Left ventricle myocardium inferior (tissue), 1 donor: ENCODE data around the gene CLCN4. TPM values are rescaled to one million over a fixed set of nuclear protein-coding genes. Genes with fewer than 3 reads are reported as not detected.

Experiments
- DNase-seq: peaks from one replicate; pipeline ENCODE4 v3.0.0-alpha.2; 2020
- H3K27ac ChIP-seq: fragments of 200-600 bp; replicated peaks from 2 replicates; pipeline ENCODE4 v1.8.0; 2021
- H3K27me3 ChIP-seq: fragments of 200-600 bp; 2 replicates; pipeline ENCODE4 v1.8.0; 2021; ENCODE audit warnings: low read depth
- H3K36me3 ChIP-seq: fragments of 200-600 bp; 2 replicates; pipeline ENCODE4 v1.8.0; 2021
- H3K4me1 ChIP-seq: fragments of 200-600 bp; 2 replicates; pipeline ENCODE4 v1.8.0; 2021
- H3K4me3 ChIP-seq: fragments of 200-600 bp; 2 replicates; pipeline ENCODE4 v1.8.0; 2021; ENCODE audit warnings: mild to moderate bottlenecking, moderate library complexity
- H3K9me3 ChIP-seq: fragments of 200-600 bp; replicated peaks from 2 replicates; pipeline ENCODE4 v1.8.0; 2021
- intact Hi-C: fragments of 100-400 bp; cut with micrococcal nuclease; formaldehyde crosslinking; loops from one replicate; pipeline ENCODE4 v1.11.0; 2022
- total RNA-seq: library from RNA; stranded (reverse); fragmentation: NEBNext Ultra II Directional; extraction: Animal tissue kit (Norgen Biotek cat#: 25700); gene quantifications from one replicate; pipeline ENCODE4 v1.2.1, GENCODE V29; 2021
- TF ChIP-seq, protein P1 (sequence below): fragments of 200-600 bp; IDR thresholded peaks from 2 replicates; pipeline ENCODE4 v1.8.0; 2021; ENCODE audit warnings: antibody characterized with exemption, mild to moderate bottlenecking, borderline replicate concordance
- donor health status: DM: no; HTN: yes; CAD: no; lungs with severe emphysema.

CLCN4 gene
- total RNA-seq, 1 donor from 2014 or later = 36.1 TPM

DNA sequence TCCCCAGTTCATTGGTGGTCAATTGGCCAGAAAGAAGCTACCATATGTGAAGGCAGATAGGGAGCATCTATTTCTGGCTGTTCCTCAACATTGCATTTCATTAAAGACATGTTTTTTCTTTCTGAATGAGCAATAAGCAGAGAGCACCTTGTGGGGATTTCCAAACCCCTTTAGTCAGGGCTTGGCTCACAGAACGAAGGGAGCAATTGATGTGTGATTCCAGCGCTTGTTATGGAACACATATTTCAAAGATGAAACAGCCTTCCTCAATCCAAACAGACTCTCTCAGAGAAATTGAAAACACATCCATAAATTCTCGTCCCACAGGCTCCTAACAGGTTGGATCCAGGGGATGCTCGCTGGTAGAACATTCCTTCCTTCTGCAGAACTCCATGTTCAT is 84.1 kb downstream of the CLCN4 start:
- intact Hi-C loops = no loop called here
- Histone ChIP-seq H3K9me3 (no peaks in the 10 kb centered on the region), H3K27me3 (no peaks in the 10 kb centered on the region), H3K36me3 (no peaks in the 10 kb centered on the region), H3K27ac (no peak overlapping the region), H3K4me1 (no peaks in the 10 kb centered on the region), H3K4me3 (no peak overlapping the region)
- DNase-seq = no peak
- TF ChIP-seq, protein P1, sequence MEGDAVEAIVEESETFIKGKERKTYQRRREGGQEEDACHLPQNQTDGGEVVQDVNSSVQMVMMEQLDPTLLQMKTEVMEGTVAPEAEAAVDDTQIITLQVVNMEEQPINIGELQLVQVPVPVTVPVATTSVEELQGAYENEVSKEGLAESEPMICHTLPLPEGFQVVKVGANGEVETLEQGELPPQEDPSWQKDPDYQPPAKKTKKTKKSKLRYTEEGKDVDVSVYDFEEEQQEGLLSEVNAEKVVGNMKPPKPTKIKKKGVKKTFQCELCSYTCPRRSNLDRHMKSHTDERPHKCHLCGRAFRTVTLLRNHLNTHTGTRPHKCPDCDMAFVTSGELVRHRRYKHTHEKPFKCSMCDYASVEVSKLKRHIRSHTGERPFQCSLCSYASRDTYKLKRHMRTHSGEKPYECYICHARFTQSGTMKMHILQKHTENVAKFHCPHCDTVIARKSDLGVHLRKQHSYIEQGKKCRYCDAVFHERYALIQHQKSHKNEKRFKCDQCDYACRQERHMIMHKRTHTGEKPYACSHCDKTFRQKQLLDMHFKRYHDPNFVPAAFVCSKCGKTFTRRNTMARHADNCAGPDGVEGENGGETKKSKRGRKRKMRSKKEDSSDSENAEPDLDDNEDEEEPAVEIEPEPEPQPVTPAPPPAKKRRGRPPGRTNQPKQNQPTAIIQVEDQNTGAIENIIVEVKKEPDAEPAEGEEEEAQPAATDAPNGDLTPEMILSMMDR = no peak

DNA sequence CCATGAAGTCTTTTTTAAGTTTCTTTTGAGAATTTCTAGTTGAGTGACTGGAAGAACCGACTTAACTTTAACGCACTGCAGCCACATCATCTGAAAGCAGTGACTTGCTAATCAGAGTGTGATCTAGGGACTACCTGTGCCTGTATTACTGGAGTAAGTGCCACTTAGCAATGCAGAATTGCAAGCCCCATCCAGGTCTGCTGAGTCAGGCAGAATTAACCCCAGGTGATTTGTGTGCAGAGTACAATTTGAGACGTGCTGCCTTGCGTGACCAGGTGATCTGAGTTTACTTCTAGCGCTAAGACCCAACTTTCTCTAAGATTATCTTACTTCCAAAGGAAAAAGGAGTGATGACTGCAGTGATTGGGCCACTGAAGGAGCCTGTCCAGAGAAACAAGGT is 85.3 kb downstream of the CLCN4 start:
- no peak overlapping the region for H3K4me3 ChIP-seq
- no peaks in the 10 kb centered on the region for H3K9me3 ChIP-seq
- no peaks in the 10 kb centered on the region for H3K36me3 ChIP-seq
- TF ChIP-seq, protein P1 = no peak
- H3K4me1 ChIP-seq = peaks cover 6% of the 10 kb centered on the region
- intact Hi-C loops = no loop called here
- H3K27ac ChIP-seq = no peak overlapping the region
- no peaks in the 10 kb centered on the region for H3K27me3 ChIP-seq
- no peak for DNase-seq

DNA sequence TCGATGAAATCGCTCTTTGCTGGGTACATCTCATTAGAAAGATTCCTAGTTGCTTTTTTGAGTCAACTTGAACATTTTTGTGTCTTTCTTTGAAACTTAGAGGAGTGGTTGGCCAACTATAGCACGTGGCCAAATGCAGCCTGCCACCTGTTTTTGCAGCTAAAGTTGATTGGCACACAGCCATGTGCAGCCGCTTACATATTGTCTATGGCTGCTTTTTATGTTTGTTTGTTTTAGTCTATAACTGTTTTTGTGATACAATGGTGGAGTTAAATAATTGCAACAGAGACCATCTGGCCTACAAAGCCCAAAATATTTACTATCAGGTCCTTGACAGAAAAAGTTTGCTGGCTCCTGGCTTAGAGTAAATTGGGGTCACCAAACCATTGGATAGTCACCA is 86.3 kb downstream of the CLCN4 start:
- Histone ChIP-seq H3K4me1 (peaks cover 6% of the 10 kb centered on the region), H3K9me3 (no peaks in the 10 kb centered on the region), H3K36me3 (no peaks in the 10 kb centered on the region), H3K27me3 (no peaks in the 10 kb centered on the region), H3K27ac (no peak overlapping the region), H3K4me3 (no peak overlapping the region)
- DNase-seq = no peak
- TF ChIP-seq, protein P1 = no peak
- intact Hi-C loops = no loop called here

DNA sequence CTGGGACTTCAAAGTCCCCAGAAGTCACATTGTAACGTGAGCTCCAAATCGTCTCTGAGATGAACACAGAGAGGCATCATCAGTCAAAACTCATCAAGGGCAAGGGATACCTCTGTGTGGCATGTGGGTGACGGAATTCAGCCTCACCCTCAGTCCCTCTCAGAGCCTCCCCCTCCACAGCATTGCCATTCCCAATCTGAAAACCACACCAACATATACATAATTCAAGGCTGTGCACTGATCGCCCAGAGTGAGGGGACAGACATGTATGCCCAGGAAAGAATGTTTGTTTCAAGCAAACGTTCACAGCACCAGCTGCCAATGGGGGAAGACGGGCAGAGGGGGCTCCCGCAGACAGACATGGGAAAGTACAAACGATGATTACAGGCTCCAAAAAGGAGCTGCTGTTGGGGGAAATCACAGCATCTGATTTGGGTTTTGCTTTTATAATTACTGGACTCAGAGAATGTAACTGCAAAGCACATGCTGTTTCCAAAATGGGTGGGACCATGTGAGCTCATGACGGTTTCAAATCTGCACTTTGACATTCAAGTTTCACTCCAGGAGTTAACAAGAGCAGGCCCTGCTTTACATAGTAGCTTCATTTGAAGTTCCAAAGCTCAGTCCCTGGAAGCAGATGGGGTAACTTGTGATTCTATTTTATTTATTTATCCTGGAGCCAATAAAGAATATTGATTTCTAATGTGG is 88.3 kb downstream of the CLCN4 start:
- no peak for DNase-seq
- no peak overlapping the region for H3K27ac ChIP-seq
- H3K9me3 ChIP-seq = no peaks in the 10 kb centered on the region
- H3K27me3 ChIP-seq = no peaks in the 10 kb centered on the region
- no peaks in the 10 kb centered on the region for H3K36me3 ChIP-seq
- TF ChIP-seq, protein P1 = no peak
- intact Hi-C loops = no loop called here
- no peak overlapping the region for H3K4me3 ChIP-seq
- H3K4me1 ChIP-seq = peaks cover 6% of the 10 kb centered on the region

DNA sequence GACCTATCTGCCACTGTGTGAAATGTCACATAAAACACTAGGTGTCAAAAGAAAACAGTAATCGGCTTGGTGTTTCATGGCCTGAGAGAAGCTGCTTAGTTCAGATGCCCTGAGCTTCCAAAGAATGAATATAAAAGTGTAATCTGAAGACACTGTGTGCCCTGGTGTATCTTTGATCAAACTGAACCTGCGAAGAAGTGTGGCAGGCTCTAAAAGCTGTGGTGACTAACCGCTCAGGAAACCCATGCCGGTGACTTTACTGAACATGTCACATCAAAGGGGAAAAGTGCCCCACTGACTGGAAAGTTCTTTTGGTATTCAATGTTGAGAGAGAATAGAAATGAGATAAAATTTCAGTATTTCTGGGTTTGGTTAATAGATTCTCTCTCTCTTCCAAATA is 89.1 kb downstream of the CLCN4 start:
- Histone ChIP-seq H3K4me1 (peaks cover 6% of the 10 kb centered on the region), H3K4me3 (no peak overlapping the region), H3K27me3 (no peaks in the 10 kb centered on the region), H3K27ac (no peak overlapping the region), H3K36me3 (no peaks in the 10 kb centered on the region), H3K9me3 (no peaks in the 10 kb centered on the region)
- intact Hi-C loops = no loop called here
- TF ChIP-seq, protein P1 = no peak
- DNase-seq = no peak
